Parathyroid adenoma (tissue), 2 donors: ENCODE data around the gene STXBP4.

ENCODE experiments used
- H2AFZ ChIP-seq: fragments of 300-600 bp; sonication (generic); one replicate; pipeline ENCODE4 v1.7.0; 2017; ENCODE audit warnings: antibody characterized with exemption, mild to moderate bottlenecking
- H3K27ac ChIP-seq: fragments of 300-600 bp; sonication (generic); one replicate; pipeline ENCODE4 v1.7.0; 2017
- H3K27me3 ChIP-seq: fragments of 300-600 bp; sonication (generic); one replicate; pipeline ENCODE4 v1.7.0; 2017; ENCODE audit warnings: low read length; ENCODE audit not compliant: control insufficient read depth, insufficient read depth
- H3K36me3 ChIP-seq: fragments of 300-600 bp; sonication (generic); one replicate; pipeline ENCODE4 v1.7.0; 2017; ENCODE audit warnings: low read length; ENCODE audit not compliant: control insufficient read depth, insufficient read depth
- H3K4me1 ChIP-seq: fragments of 300-600 bp; sonication (generic); one replicate; pipeline ENCODE4 v1.7.0; 2017; ENCODE audit warnings: control low read depth
- H3K4me2 ChIP-seq: fragments of 300-600 bp; sonication (generic); one replicate; pipeline ENCODE4 v1.7.0; 2017; ENCODE audit warnings: low read length
- H3K4me3 ChIP-seq: fragments of 300-600 bp; sonication (generic); one replicate; pipeline ENCODE4 v1.7.0; 2017; ENCODE audit warnings: low read depth, low read length
- H3K79me2 ChIP-seq: fragments of 300-600 bp; sonication (generic); one replicate; pipeline ENCODE4 v1.7.0; 2017; ENCODE audit warnings: control low read depth
- H3K9ac ChIP-seq: fragments of 300-600 bp; sonication (generic); one replicate; pipeline ENCODE4 v1.7.0; 2017; ENCODE audit warnings: mild to moderate bottlenecking
- H3K9me3 ChIP-seq: fragments of 300-600 bp; sonication (generic); one replicate; pipeline ENCODE4 v1.7.0; 2017; ENCODE audit warnings: low read length; ENCODE audit not compliant: control insufficient read depth
- CTCF ChIP-seq: fragments of 300-600 bp; sonication (generic); IDR thresholded peaks from one replicate; pipeline ENCODE4 v1.7.0; 2017; ENCODE audit warnings: antibody characterized with exemption, mild to moderate bottlenecking
- donor health status: primary hyperparathyroidism.

STXBP4 gene

GRCh38 chr17:55062921-55063320, 94.4 kb downstream of the STXBP4 start:
- H3K4me1 ChIP-seq = no peaks in the 10 kb centered on the region
- no peak overlapping the region for H3K4me3 ChIP-seq
- no peak overlapping the region for H2AFZ ChIP-seq
- no peaks in the 10 kb centered on the region for H3K36me3 ChIP-seq
- no peak overlapping the region for H3K9ac ChIP-seq
- H3K9me3 ChIP-seq = no peaks in the 10 kb centered on the region
- no peak for TF ChIP-seq CTCF
- no peaks in the 10 kb centered on the region for H3K27me3 ChIP-seq
- no peak overlapping the region for H3K4me2 ChIP-seq
- H3K27ac ChIP-seq = no peak overlapping the region
- H3K79me2 ChIP-seq = no peaks in the 10 kb centered on the region

- no peaks in the 10 kb centered on the region for H3K9me3 ChIP-seq
These were observed 95.6 kb downstream of the STXBP4 start for GRCh38 chr17:55063885-55064874.

DNA sequence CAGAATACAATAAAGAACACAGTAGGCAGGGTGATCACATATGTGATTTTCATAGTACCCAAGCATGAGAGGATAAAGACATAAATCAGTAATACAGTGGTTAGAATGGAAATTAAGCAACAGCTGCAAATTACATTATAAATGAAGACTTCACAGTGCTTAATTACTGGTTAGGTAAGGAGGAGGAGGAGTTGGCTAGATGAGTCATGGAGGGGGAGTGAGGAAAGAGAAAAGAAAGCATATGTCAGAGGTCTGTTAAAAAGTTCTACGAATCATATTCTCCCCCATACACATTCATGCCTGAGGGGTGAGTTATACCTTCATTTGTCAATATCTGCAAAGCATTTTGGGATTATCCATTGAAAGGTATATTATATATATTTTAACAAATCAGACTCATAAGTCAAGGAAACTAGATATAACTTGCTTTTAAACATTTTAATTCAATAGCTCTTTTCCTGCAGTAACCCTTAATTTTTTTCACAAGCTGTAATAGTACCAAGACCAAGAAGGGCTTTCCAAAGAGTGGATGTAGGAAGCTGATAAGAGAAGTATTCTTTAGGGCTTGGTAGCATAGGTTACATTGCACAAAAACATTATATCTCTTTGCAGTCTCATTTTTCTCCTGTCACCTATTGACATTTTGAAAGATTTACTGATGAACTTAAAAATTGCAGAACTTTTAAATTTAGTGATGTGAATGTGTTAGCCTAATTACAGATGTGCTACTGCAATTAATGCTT, 99.3 kb downstream of the STXBP4 start:
- Histone ChIP-seq H3K79me2 (no peaks in the 10 kb centered on the region), H3K9ac (no peak overlapping the region), H2AFZ (no peak overlapping the region), H3K27me3 (no peaks in the 10 kb centered on the region), H3K9me3 (no peaks in the 10 kb centered on the region), H3K4me2 (no peak overlapping the region), H3K4me1 (no peaks in the 10 kb centered on the region), H3K27ac (no peak overlapping the region), H3K36me3 (no peaks in the 10 kb centered on the region), H3K4me3 (no peak overlapping the region)
- TF ChIP-seq CTCF = no peak

More at GRCh38 chr17:55063885-55064874, 95.6 kb downstream of the STXBP4 start:
- H3K79me2 ChIP-seq = no peaks in the 10 kb centered on the region
- H3K4me3 ChIP-seq = no peak overlapping the region
- no peak for TF ChIP-seq CTCF
- no peaks in the 10 kb centered on the region for H3K27me3 ChIP-seq
- H3K9ac ChIP-seq = no peak overlapping the region
- H3K27ac ChIP-seq = no peak overlapping the region
- H3K4me1 ChIP-seq = no peaks in the 10 kb centered on the region
- H3K4me2 ChIP-seq = no peak overlapping the region
- H2AFZ ChIP-seq = no peak overlapping the region
- H3K36me3 ChIP-seq = no peaks in the 10 kb centered on the region

GRCh38 chr17:55068862-55069811, 100.6 kb downstream of the STXBP4 start:
- H3K27ac ChIP-seq = no peak overlapping the region

More at GRCh38 chr17:55068862-55069811, 100.6 kb downstream of the STXBP4 start:
- H3K4me1 ChIP-seq = no peaks in the 10 kb centered on the region
- no peaks in the 10 kb centered on the region for H3K9me3 ChIP-seq
- H3K4me2 ChIP-seq = no peak overlapping the region
- no peak for TF ChIP-seq CTCF
- H3K79me2 ChIP-seq = no peaks in the 10 kb centered on the region
- no peaks in the 10 kb centered on the region for H3K36me3 ChIP-seq
- no peak overlapping the region for H2AFZ ChIP-seq
- no peak overlapping the region for H3K4me3 ChIP-seq
- no peaks in the 10 kb centered on the region for H3K27me3 ChIP-seq
- H3K9ac ChIP-seq = no peak overlapping the region
